K562 (cell line): ENCODE results near the gene NRROS. TPM values are rescaled to one million over a fixed set of nuclear protein-coding genes. Genes with fewer than 3 reads are reported as not detected.

Experiments
- ATAC-seq: fragments of 200-7000 bp; cut with Tn5 transposase; 3 replicates; pipeline ENCODE4 v1.9.1; 2020; ENCODE audit warnings: moderate library complexity
- BruUV-seq: library from RNA; stranded (reverse); fragments of 400-500 nt; replicated peaks from 2 replicates; lab custom pipeline; 2021; lab: Mats Ljungman, UMichigan
- CTCF ChIA-PET: fragments of 300-600 bp; formaldehyde crosslinking; extraction: SDS; loops from one replicate; lab custom pipeline; 2021; ENCODE audit warnings: low intra/inter-chr PET ratio; lab: Yijun Ruan, JAX
- POLR2A ChIA-PET: fragments of 300-600, 350-650 bp; sonication (Branson Sonifier 250); formaldehyde crosslinking; extraction: SDS; loops from one replicate; lab custom pipeline; 2021; ENCODE audit warnings: antibody characterized with exemption, inconsistent platforms; lab: Yijun Ruan, JAX
- DNase-seq, 4 experiments: peaks; one replicate each; pipeline versions ENCODE4 v3.0.0 to v3.0.0-alpha.2; 2011 to 2018; ENCODE audit warnings: low spot score in 3 of 4, mixed read lengths in 3 of 4; ENCODE audit errors: extremely low read depth in 1 of 4
- FAIRE-seq: peaks from 2 replicates; lab custom pipeline; 2011; peaks lifted over from hg19 to GRCh38; lab: Jason Lieb, UNC
- H2AFZ ChIP-seq: 2 replicates; pipeline ENCODE4 v1.6.0; 2011; ENCODE audit warnings: low read depth, low read length, control low read depth, inconsistent platforms
- H3K27ac ChIP-seq: fragments of 200-600 bp; 3 replicates; pipeline ENCODE4 v1.8.0; 2011; ENCODE audit warnings: low read depth, mild to moderate bottlenecking, control low read depth, inconsistent platforms, low read length, moderate library complexity, mixed read lengths; ENCODE audit errors: extremely low read depth
- H3K27me3 ChIP-seq, 2 experiments: fragments of 300-600 bp in 1 of 2; 2 replicates in 1 of 2; 3 replicates in 1 of 2; pipeline versions ENCODE4 v1.6.0 to v1.8.0; 2011; ENCODE audit warnings: inconsistent platforms in 2 of 2, low read length in 2 of 2, mild to moderate bottlenecking in 1 of 2, mixed read lengths in 1 of 2, moderate library complexity in 1 of 2; ENCODE audit not compliant: control insufficient read depth in 2 of 2, insufficient read depth in 2 of 2
- H3K36me3 ChIP-seq: fragments of 300-600 bp; 3 replicates; pipeline ENCODE4 v1.8.0; 2011; ENCODE audit warnings: mild to moderate bottlenecking, low read length, inconsistent platforms; ENCODE audit not compliant: control insufficient read depth, insufficient read depth
- H3K4me1 ChIP-seq, 2 experiments: fragments of 200-600 bp in 1 of 2; replicated peaks in 1 of 2; 2 replicates in 1 of 2; 3 replicates in 1 of 2; pipeline versions ENCODE4 v1.5.1 to v1.8.0; 2011; ENCODE audit warnings: inconsistent platforms in 2 of 2, low read length in 2 of 2, mild to moderate bottlenecking in 1 of 2, mixed read lengths in 1 of 2, moderate library complexity in 1 of 2; ENCODE audit not compliant: control insufficient read depth in 2 of 2, insufficient read depth in 2 of 2
- H3K4me2 ChIP-seq: 2 replicates; pipeline ENCODE4 v1.6.1; 2011; ENCODE audit warnings: low read length, control low read depth, inconsistent platforms, mixed read lengths; ENCODE audit not compliant: insufficient read depth
- H3K4me3 ChIP-seq: fragments of 200-600 bp; sonication (generic), shearing (Covaris generic); 2 replicates; pipeline ENCODE4 v1.5.1; 2016; ENCODE audit warnings: control low read depth, inconsistent platforms
- H3K79me2 ChIP-seq: fragments of 200-600 bp; 3 replicates; pipeline ENCODE4 v1.8.0; 2011; ENCODE audit warnings: low read length, inconsistent platforms; ENCODE audit not compliant: control insufficient read depth, insufficient read depth
- H3K9ac ChIP-seq, 2 experiments: 2 replicates each; pipeline versions ENCODE4 v1.6.0 to v1.6.1; 2011; ENCODE audit warnings: low read depth in 2 of 2, low read length in 2 of 2, control low read depth in 1 of 2, inconsistent platforms in 1 of 2, mild to moderate bottlenecking in 1 of 2, mixed read lengths in 1 of 2; ENCODE audit not compliant: insufficient read depth in 1 of 2
- H3K9me1 ChIP-seq: one replicate; pipeline ENCODE4 v1.6.0; 2011; ENCODE audit warnings: inconsistent platforms, mild to moderate bottlenecking, low read length, moderate library complexity; ENCODE audit not compliant: control insufficient read depth, insufficient read depth
- H3K9me3 ChIP-seq: replicated peaks from 2 replicates; pipeline ENCODE4 v1.5.1; 2011; ENCODE audit warnings: low read depth, low read length, inconsistent platforms; ENCODE audit not compliant: control insufficient read depth, insufficient read depth
- H4K20me1 ChIP-seq: replicated peaks from 2 replicates; pipeline ENCODE4 v1.6.1; 2011; ENCODE audit warnings: low read length, inconsistent platforms, mixed read lengths; ENCODE audit not compliant: control insufficient read depth, insufficient read depth
- HDGF ChIP-seq: fragments of 450-650 bp; IDR thresholded peaks from 2 replicates; pipeline ENCODE4 v1.6.1; 2016
- MAFF ChIP-seq: IDR thresholded peaks from 2 replicates; pipeline ENCODE4 v1.6.1; 2012; ENCODE audit warnings: low read length, improper control_type of control experiment
- MAZ ChIP-seq, 2 experiments: fragments of 450-650 bp in 1 of 2; sonication (generic) in 1 of 2; formaldehyde crosslinking; IDR thresholded peaks in 1 of 2; conservative IDR thresholded peaks in 1 of 2; 2 replicates each; pipeline versions ENCODE4 v1.4.0 to v1.5.0; 2020; ENCODE audit warnings: mild to moderate bottlenecking in 1 of 2, missing genetic modification reagents in 1 of 2
- MITF ChIP-seq: IDR thresholded peaks from 2 replicates; pipeline ENCODE4 v1.6.1; 2014; ENCODE audit warnings: antibody characterized with exemption
- RBFOX2 ChIP-seq: fragments of 200-400 bp; formaldehyde crosslinking; IDR thresholded peaks from 2 replicates; pipeline ENCODE4 v1.6.1; 2017; ENCODE audit warnings: low read depth, mild to moderate bottlenecking, low read length, moderate library complexity
- TAF1 ChIP-seq: IDR thresholded peaks from 2 replicates; pipeline ENCODE4 v1.6.1; 2011; ENCODE audit warnings: mild to moderate bottlenecking, low read length, moderate library complexity; ENCODE audit not compliant: insufficient read depth, control insufficient read depth, severe bottlenecking; ENCODE audit errors: extremely low read depth
- TFAP4 ChIP-seq: sonication (generic); formaldehyde crosslinking; IDR thresholded peaks from 2 replicates; pipeline ENCODE4 v1.8.0; 2022; ENCODE audit warnings: missing genetic modification reagents, mild to moderate bottlenecking, moderate library complexity, borderline replicate concordance
- TFE3 ChIP-seq: fragments of 450-650 bp; formaldehyde crosslinking; IDR thresholded peaks from 2 replicates; pipeline ENCODE4 v1.4.0; 2020; ENCODE audit warnings: mild to moderate bottlenecking, mixed read lengths
- ZNF212 ChIP-seq: fragments of 450-650 bp; formaldehyde crosslinking; IDR thresholded peaks from 2 replicates; pipeline ENCODE4 v1.4.0; 2020; ENCODE audit warnings: mild to moderate bottlenecking
- ZNF232 ChIP-seq: sonication (generic); formaldehyde crosslinking; IDR thresholded peaks from 2 replicates; pipeline ENCODE4 v1.8.0; 2022; ENCODE audit warnings: mild to moderate bottlenecking, missing genetic modification reagents
- ZNF639 ChIP-seq, 2 experiments: fragments of 200-800 bp in 1 of 2; sonication (Bioruptor generic) in 1 of 2; sonication (generic) in 1 of 2; formaldehyde crosslinking in 1 of 2; IDR thresholded peaks in 1 of 2; conservative IDR thresholded peaks in 1 of 2; 2 replicates each; pipeline versions ENCODE4 v1.5.0 to v1.6.1; 2016 to 2020; ENCODE audit warnings: missing compliant biosample characterization in 1 of 2, missing genetic modification characterization in 1 of 2, missing genetic modification reagents in 1 of 2
- ZNF778 ChIP-seq: fragments of 450-650 bp; formaldehyde crosslinking; IDR thresholded peaks from 2 replicates; pipeline ENCODE4 v1.4.0; 2020; ENCODE audit warnings: mild to moderate bottlenecking, moderate library complexity
- WGBS: fragments of 100-300 bp; shearing (Covaris generic); methylation state at CpG from one replicate; pipeline ENCODE4 v1.1.6; 2016; ENCODE audit warnings: low coverage, mixed read lengths; ENCODE audit not compliant: insufficient coverage; ENCODE audit errors: missing lambda C conversion rate; 5-methylcytosine and 5-hydroxymethylcytosine counted together
- in situ Hi-C: fragments of 300-500 bp; cut with MboI; formaldehyde crosslinking; loops from 4 replicates; pipeline ENCODE4 v1.15.0; 2018; ENCODE audit warnings: inconsistent platforms, mixed read lengths
- intact Hi-C: fragments of 100-400 bp; cut with micrococcal nuclease; formaldehyde crosslinking; loops from 2 replicates; pipeline ENCODE4 v1.14.2; 2022
- polyA plus RNA-seq, 8 experiments: library from polyadenylated mRNA; depleted of rRNA in 4 of 8; stranded (reverse) in 5 of 8; unstranded in 3 of 8; fragments of >200 nt; fragmentation: Nextera tagmentation in 2 of 8; fragmentation: Illumina TruSeq in 1 of 8; extraction: Ambion mirVana in 2 of 8; extraction: Trizol in 1 of 8; gene quantifications; 2 replicates each; pipeline versions ENCODE4 v1.2.1 to v1.2.3, GENCODE V29; 2011 to 2014; ENCODE audit warnings: inconsistent platforms in 1 of 8, missing spikeins in 1 of 8
- total RNA-seq, 7 experiments: library from RNA; depleted of rRNA in 6 of 7; stranded (reverse); fragments of >200 nt in 6 of 7; fragmentation: Illumina TruSeq in 2 of 7; extraction: Trizol in 2 of 7; gene quantifications; 2 replicates each; pipeline versions ENCODE4 v1.2.1 to v1.2.3, GENCODE V29; 2011 to 2021; ENCODE audit warnings: low replicate concordance in 1 of 7

Gene NRROS
- total and polyA plus RNA-seq, 9 of the 15 experiments (the other 6 are each of a cell fraction or from before 2014, with no cell fraction given) = 0.34 to 13.8 (median 3.8) TPM

- Histone ChIP-seq H3K9me3 (no peaks in the 10 kb centered on the region), H3K9me1 (no peaks in the 10 kb centered on the region), H3K9ac (no peak overlapping the region), H3K27ac (no peak overlapping the region), H3K4me1 (no peaks in the 10 kb centered on the region; a peak in 1 of 5 replicates), H3K4me3 (no peak overlapping the region), H4K20me1 (no peaks in the 10 kb centered on the region), H3K4me2 (no peak overlapping the region), H3K36me3 (peaks cover 18% of the 10 kb centered on the region; the same call in 1 of the 3 replicates), H3K79me2 (no peaks in the 10 kb centered on the region), H3K27me3 (no peaks in the 10 kb centered on the region), H2AFZ (no peak overlapping the region)
- ATAC-seq (peak; percentile 37; the same call in 1 of the 3 replicates), FAIRE-seq (peak; percentile 49), DNase-seq (no peak)
- no TSS peak for BruUV-seq
- in situ Hi-C loops = no loop called here
- ChIA-PET CTCF (no interaction called here), POLR2A (interaction anchor here (0.6 to 1.8 kb wide), 4 partner anchors 14 to 387 kb away, joined by 3 to 5 read pairs (median 4); partner anchors contain the start of genes FBXO45 and WDR53)
- intact Hi-C loops = no loop called here
- 67% methylated on average over 5 of the region's 5 CpGs for WGBS
- TF ChIP-seq ZNF232 (CRISPR knock-in tag) = no peak
- TF ChIP-seq MAFF = no peak
- no peak for TF ChIP-seq ZNF778
- TF ChIP-seq ZNF212 (CRISPR knock-in tag) = no peak
- no peak for TF ChIP-seq TFAP4 (CRISPR knock-in tag)
- no peak for TF ChIP-seq TAF1
- TF ChIP-seq ZNF639 (CRISPR knock-in tag; conservative IDR thresholded peaks at IDR 0.05 in 1 of 2, IDR thresholded peaks at IDR 0.05 in 1 of 2) = no peak
- TF ChIP-seq MAZ (CRISPR knock-in tag; conservative IDR thresholded peaks at IDR 0.05 in 1 of 2, IDR thresholded peaks at IDR 0.05 in 1 of 2) = no peak
- TF ChIP-seq RBFOX2 = no peak
- no peak for TF ChIP-seq MITF
- TF ChIP-seq HDGF = no peak
- TF ChIP-seq TFE3 = no peak
These were observed 49.2 kb upstream of the NRROS start for GRCh38 chr3:196590279-196590678.
